Psoas muscle (tissue), 8 donors: ENCODE results near the gene ADAMTS16. TPM values are rescaled to one million over a fixed set of nuclear protein-coding genes. Genes with fewer than 3 reads are reported as not detected.
A peak's percentile ranks its signal among the peaks of the same experiment; 100 is the strongest.

Source experiments
- ATAC-seq, 4 donors: fragments of 200-7000 bp; cut with Tn5 transposase; one replicate each; pipeline ENCODE4 v1.9.1; 2020; ENCODE audit warnings: moderate library complexity in 3 of 4, mild to moderate bottlenecking in 2 of 4
- DNase-seq, 2 donors: peaks; one replicate each; pipeline ENCODE4 v3.0.0-alpha.2; 2020
- H3K27ac ChIP-seq: fragments of 200-600 bp; one replicate; pipeline ENCODE4 v1.8.0; 2022
- H3K27me3 ChIP-seq, 3 donors: fragments of 200-600 bp in 1 of 3; one replicate each; pipeline versions ENCODE4 v1.6.1 to v1.8.0; 2013 to 2022; ENCODE audit warnings: low read length in 2 of 3, mild to moderate bottlenecking in 2 of 3, moderate library complexity in 1 of 3; ENCODE audit not compliant: insufficient read depth in 3 of 3
- H3K36me3 ChIP-seq, 2 donors: fragments of 200-600 bp in 1 of 2; one replicate each; pipeline versions ENCODE4 v1.6.1 to v1.8.0; 2013 to 2022; ENCODE audit warnings: low read depth in 1 of 2, mild to moderate bottlenecking in 1 of 2, moderate library complexity in 1 of 2; ENCODE audit not compliant: insufficient read depth in 1 of 2
- H3K4me1 ChIP-seq: fragments of 200-600 bp; one replicate; pipeline ENCODE4 v1.8.0; 2022
- H3K4me3 ChIP-seq: fragments of 200-600 bp; one replicate; pipeline ENCODE4 v1.8.0; 2022; ENCODE audit warnings: mild to moderate bottlenecking
- H3K9me3 ChIP-seq: fragments of 200-600 bp; one replicate; pipeline ENCODE4 v1.8.0; 2022
- CTCF ChIP-seq: fragments of 200-600 bp; IDR thresholded peaks from one replicate; pipeline ENCODE4 v1.8.0; 2022; ENCODE audit warnings: antibody characterized with exemption
- WGBS, 3 donors: extraction: QIAGEN DNeasy Blood & Tissue Kit; methylation state at CpG; one replicate each; pipeline versions ENCODE4 v1.1.6 to v1.1.7; 2013; 5-methylcytosine and 5-hydroxymethylcytosine counted together
- intact Hi-C, 2 donors: fragments of 100-400 bp; cut with DNase I; formaldehyde crosslinking; loops; one replicate each; pipeline versions ENCODE4 v1.11.0 to v1.14.2; 2022
- polyA plus RNA-seq, 3 donors: library from polyadenylated mRNA; stranded (reverse); fragments of 200-250 nt; gene quantifications; one replicate each; pipeline ENCODE4 v1.2.3, GENCODE V29; 2013
- total RNA-seq, 4 donors: library from RNA; stranded (reverse); fragmentation: NEBNext Ultra II Directional in 2 of 4; extraction: Animal tissue kit (Norgen Biotek cat#: 25700) in 2 of 4; gene quantifications; one replicate each; pipeline versions ENCODE4 v1.2.1 to v1.2.4, GENCODE V29; 2021 to 2023
- donor health status: healthy with polysubstance abuse.
- donor health status: DM: no; HTN: no; CAD: no; lungs with moderate emphysema.
- donor health status: Bipolar disorder and iron deficiency.
- donor health status: healthy.
- donor health status: DM: yes; HTN: yes; CAD: no.
- donor health status: DM: no; HTN: no; CAD: no.
- donor health status: DM: no; HTN: no; CAD: no.
- donor health status: DM: yes; HTN: yes; CAD: no.

The ADAMTS16 gene
- total and polyA plus RNA-seq, 7 donors: 0.01 to 0.27 (median 0.06) TPM; not detected in 1

- intact Hi-C loops: no loop called here
- H3K4me3 ChIP-seq: no peak overlapping the region
- TF ChIP-seq CTCF: no peak
- ATAC-seq (no peak), DNase-seq (no peak)
- WGBS, 3 donors: 43 to 61% (median 50%) methylated on average over 3 of the region's 3 CpGs
- peaks cover 3 to 4% (median 3%) of the 10 kb centered on the region in 3 donors for H3K27me3 ChIP-seq
- H3K36me3 ChIP-seq: no peaks in the 10 kb centered on the region
- no peaks in the 10 kb centered on the region for H3K9me3 ChIP-seq
- no peaks in the 10 kb centered on the region for H3K4me1 ChIP-seq
- H3K27ac ChIP-seq: no peak overlapping the region
Measured at GRCh38 chr5:5124231-5124630, 15.9 kb upstream of the ADAMTS16 start.

- intact Hi-C loops: no loop called here
Measured at GRCh38 chr5:5126444-5126843, 13.7 kb upstream of the ADAMTS16 start.

GRCh38 chr5:5128766-5129165, 11.4 kb upstream of the ADAMTS16 start:
- no peak for TF ChIP-seq CTCF
- WGBS, 3 donors: 79 to 80% (median 79%) methylated on average over 8 of the region's 8 CpGs
- H3K27ac ChIP-seq: no peak overlapping the region
- H3K9me3 ChIP-seq: no peaks in the 10 kb centered on the region
- H3K27me3 ChIP-seq: no peaks in the 10 kb centered on the region
- DNase-seq (no peak), ATAC-seq (no peak)
- H3K36me3 ChIP-seq: no peaks in the 10 kb centered on the region
- no peak overlapping the region for H3K4me3 ChIP-seq
- intact Hi-C loops: no loop called here
- no peaks in the 10 kb centered on the region for H3K4me1 ChIP-seq

More at GRCh38 chr5:5126444-5126843, 13.7 kb upstream of the ADAMTS16 start:
- Histone ChIP-seq H3K9me3 (no peaks in the 10 kb centered on the region), H3K36me3 (no peaks in the 10 kb centered on the region), H3K4me1 (no peaks in the 10 kb centered on the region), H3K4me3 (no peak overlapping the region), H3K27ac (no peak overlapping the region), H3K27me3 (peaks cover 0 to 3% (median 0%) of the 10 kb centered on the region in 3 donors)
- 18 to 30% (median 22%) methylated on average over 7 of the region's 7 CpGs for WGBS, 3 donors
- ATAC-seq: peak in 2 of 4 donors; percentile 71 to 85
- peak in 1 of 2 donors; percentile 57 for DNase-seq
- no peak for TF ChIP-seq CTCF

GRCh38 chr5:5132234-5132633, 7.9 kb upstream of the ADAMTS16 start:
- no peaks in the 10 kb centered on the region for H3K9me3 ChIP-seq
- no peaks in the 10 kb centered on the region for H3K27me3 ChIP-seq
- H3K27ac ChIP-seq: no peak overlapping the region
- H3K4me3 ChIP-seq: no peak overlapping the region
- H3K36me3 ChIP-seq: no peaks in the 10 kb centered on the region
- ATAC-seq: no peak
- no peak for DNase-seq
- intact Hi-C loops: no loop called here
- H3K4me1 ChIP-seq: no peaks in the 10 kb centered on the region
- TF ChIP-seq CTCF: no peak
- WGBS, 3 donors: 80 to 85% (median 82%) methylated on average over 10 of the region's 10 CpGs

GRCh38 chr5:5132693-5133295, 7.3 kb upstream of the ADAMTS16 start:
- H3K9me3 ChIP-seq: no peaks in the 10 kb centered on the region
- no peaks in the 10 kb centered on the region for H3K36me3 ChIP-seq
- no peaks in the 10 kb centered on the region for H3K27me3 ChIP-seq
- WGBS, 3 donors: 68 to 74% (median 72%) methylated on average over 15 of the region's 15 CpGs
- intact Hi-C loops: no loop called here
- TF ChIP-seq CTCF: no peak
- no peak overlapping the region for H3K27ac ChIP-seq
- no peaks in the 10 kb centered on the region for H3K4me1 ChIP-seq
- DNase-seq (no peak), ATAC-seq (no peak)
- H3K4me3 ChIP-seq: no peak overlapping the region
